HFFc6 (cell line): ENCODE data around the gene ISL1. TPM values are rescaled to one million over a fixed set of nuclear protein-coding genes. Genes with fewer than 3 reads are reported as not detected.

Experiments used
- DNase-seq: peaks from one replicate; pipeline ENCODE4 v3.0.0-alpha.2; 2018
- H3K27ac Mint-ChIP-seq: 2 replicates; pipeline ENCODE4 v1.8.0; 2020; ENCODE audit warnings: mild to moderate bottlenecking, mixed read lengths
- H3K27me3 Mint-ChIP-seq: 2 replicates; pipeline ENCODE4 v1.8.0; 2021; ENCODE audit warnings: mild to moderate bottlenecking, moderate library complexity, mixed read lengths; ENCODE audit not compliant: insufficient read depth
- H3K36me3 Mint-ChIP-seq: 2 replicates; pipeline ENCODE4 v1.8.0; 2021; ENCODE audit warnings: low read depth, mixed read lengths
- H3K4me1 Mint-ChIP-seq: 2 replicates; pipeline ENCODE4 v1.8.0; 2020; ENCODE audit warnings: low read depth, mixed read lengths
- H3K4me3 Mint-ChIP-seq: 2 replicates; pipeline ENCODE4 v1.8.0; 2020; ENCODE audit warnings: mild to moderate bottlenecking, moderate library complexity, mixed read lengths
- H3K9me3 Mint-ChIP-seq: 2 replicates; pipeline ENCODE4 v1.8.0; 2020; ENCODE audit warnings: mild to moderate bottlenecking, mixed read lengths
- long read RNA-seq: library from polyadenylated mRNA; unstranded; transcript quantifications from one replicate; pipeline ENCODE4 v2.0.0, GENCODE V29; 2019
- total RNA-seq, 6 experiments: library from RNA; stranded (reverse); fragmentation: NEBNext Ultra II Directional; extraction: Animal tissue kit (Norgen Biotek cat#: 25700); gene quantifications; 2 replicates in 1 of 6; 3 replicates in 5 of 6; pipeline ENCODE4 v1.2.3, GENCODE V29; 2021
- TF ChIP-seq, protein P1 (sequence below): fragments of 200-600 bp; sonication (generic); IDR thresholded peaks from 2 replicates; pipeline ENCODE4 v1.5.0; 2021; ENCODE audit warnings: antibody characterized with exemption, mild to moderate bottlenecking

The ISL1 gene
- 1 to 10 TPM in 2 of 6 experiments, under 1 TPM in 4; 0.48 to 4.1 (median 0.67) TPM for total RNA-seq
- long read RNA-seq, transcript ISL1-201 (6 exons, 2,459 nt): major isoform, 8 of 12 reads
- long read RNA-seq, partial matches to known transcripts: 2 of 12 reads
- long read RNA-seq, other reads (novel, unspliced or antisense): 1 of 12 reads

DNA sequence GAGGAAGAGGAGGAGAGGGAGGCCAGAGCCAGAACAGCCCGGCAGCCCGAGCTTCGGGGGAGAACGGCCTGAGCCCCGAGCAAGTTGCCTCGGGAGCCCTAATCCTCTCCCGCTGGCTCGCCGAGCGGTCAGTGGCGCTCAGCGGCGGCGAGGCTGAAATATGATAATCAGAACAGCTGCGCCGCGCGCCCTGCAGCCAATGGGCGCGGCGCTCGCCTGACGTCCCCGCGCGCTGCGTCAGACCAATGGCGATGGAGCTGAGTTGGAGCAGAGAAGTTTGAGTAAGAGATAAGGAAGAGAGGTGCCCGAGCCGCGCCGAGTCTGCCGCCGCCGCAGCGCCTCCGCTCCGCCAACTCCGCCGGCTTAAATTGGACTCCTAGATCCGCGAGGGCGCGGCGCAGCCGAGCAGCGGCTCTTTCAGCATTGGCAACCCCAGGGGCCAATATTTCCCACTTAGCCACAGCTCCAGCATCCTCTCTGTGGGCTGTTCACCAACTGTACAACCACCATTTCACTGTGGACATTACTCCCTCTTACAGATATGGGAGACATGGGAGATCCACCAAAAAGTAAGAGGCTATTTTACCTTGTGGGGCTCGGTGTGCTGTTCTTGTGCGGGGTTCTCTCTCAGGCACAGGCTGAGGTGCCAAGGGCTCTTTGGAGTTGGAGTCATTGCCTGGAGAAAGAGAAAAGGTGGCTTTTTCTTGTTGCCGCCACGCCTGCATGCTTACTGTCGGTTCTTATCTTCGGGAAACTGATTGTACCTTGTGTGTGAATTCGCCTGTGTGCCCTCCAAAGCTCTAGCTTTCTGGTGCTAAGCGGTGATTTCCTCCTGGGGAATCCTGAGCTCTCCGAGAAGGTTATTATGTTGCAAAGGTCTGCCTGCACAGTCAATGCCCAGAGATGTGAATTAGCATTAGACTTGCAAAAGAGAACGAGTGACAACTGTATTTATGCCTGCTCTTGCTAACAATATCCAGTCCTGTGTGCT, at the start of gene ISL1:
Gene ISL1 (plus strand): TSS at position 318 of the 991 bp plus-strand sequence. CDS start 224 bp downstream, at position 542.
- Mint-ChIP-seq H3K27ac (peak within 1 kb of the TSS; percentile 90), H3K9me3 (no peaks in the 10 kb centered on the region), H3K36me3 (no peaks in the 10 kb centered on the region), H3K4me1 (peaks cover 74% of the 10 kb centered on the region), H3K27me3 (peaks cover 10% of the 10 kb centered on the region), H3K4me3 (peak within 1 kb of the TSS; percentile 98)
- peak; percentile 94 for DNase-seq
- TF ChIP-seq, protein P1, sequence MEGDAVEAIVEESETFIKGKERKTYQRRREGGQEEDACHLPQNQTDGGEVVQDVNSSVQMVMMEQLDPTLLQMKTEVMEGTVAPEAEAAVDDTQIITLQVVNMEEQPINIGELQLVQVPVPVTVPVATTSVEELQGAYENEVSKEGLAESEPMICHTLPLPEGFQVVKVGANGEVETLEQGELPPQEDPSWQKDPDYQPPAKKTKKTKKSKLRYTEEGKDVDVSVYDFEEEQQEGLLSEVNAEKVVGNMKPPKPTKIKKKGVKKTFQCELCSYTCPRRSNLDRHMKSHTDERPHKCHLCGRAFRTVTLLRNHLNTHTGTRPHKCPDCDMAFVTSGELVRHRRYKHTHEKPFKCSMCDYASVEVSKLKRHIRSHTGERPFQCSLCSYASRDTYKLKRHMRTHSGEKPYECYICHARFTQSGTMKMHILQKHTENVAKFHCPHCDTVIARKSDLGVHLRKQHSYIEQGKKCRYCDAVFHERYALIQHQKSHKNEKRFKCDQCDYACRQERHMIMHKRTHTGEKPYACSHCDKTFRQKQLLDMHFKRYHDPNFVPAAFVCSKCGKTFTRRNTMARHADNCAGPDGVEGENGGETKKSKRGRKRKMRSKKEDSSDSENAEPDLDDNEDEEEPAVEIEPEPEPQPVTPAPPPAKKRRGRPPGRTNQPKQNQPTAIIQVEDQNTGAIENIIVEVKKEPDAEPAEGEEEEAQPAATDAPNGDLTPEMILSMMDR: no peak

DNA sequence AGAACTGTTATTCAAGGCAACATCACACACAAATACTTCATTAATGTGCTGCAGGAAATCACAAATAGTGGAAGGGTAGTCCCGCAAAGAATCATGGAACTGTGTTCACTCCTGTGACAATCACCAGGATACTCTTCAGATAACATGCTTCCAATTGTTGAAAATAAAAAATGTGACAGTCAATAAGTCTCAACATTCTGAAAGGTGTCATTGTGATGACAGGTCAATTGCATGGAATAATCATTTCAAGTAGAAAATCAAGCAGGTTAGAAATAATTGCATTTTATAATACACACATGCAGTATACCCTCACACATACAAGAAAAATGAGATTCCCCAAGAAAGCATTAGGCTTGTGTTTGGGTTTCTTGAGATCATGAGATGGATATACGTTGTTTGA, 46.4 kb upstream of the ISL1 start:
- DNase-seq: no peak
- no peaks in the 10 kb centered on the region for H3K4me1 Mint-ChIP-seq
- H3K9me3 Mint-ChIP-seq: peaks cover 7% of the 10 kb centered on the region; the same call in 1 of the 2 replicates
- H3K27me3 Mint-ChIP-seq: no peaks in the 10 kb centered on the region
- H3K27ac Mint-ChIP-seq: no peak overlapping the region
- no peak overlapping the region for H3K4me3 Mint-ChIP-seq
- TF ChIP-seq, protein P1: no peak
- no peaks in the 10 kb centered on the region for H3K36me3 Mint-ChIP-seq

DNA sequence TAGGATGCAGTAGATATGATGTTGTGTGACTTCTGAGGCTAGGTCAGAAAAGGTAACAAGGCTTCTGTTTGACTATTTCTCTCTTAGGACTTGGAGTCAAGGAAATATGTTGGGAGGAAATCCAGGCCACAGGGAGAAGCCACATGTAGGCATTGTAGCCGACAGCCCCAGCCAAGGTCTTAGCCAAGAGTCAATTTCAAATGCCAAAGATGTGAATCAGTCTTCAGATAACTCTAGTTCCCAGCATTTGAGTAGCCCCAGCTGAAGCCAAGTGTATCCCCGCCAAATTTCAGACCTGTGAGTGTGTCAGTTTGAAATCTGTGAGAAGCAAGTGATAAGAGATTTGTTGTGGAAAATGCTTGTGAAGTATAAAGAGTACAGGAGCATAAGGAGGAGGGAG, 38.1 kb upstream of the ISL1 start:
- H3K4me3 Mint-ChIP-seq: no peak overlapping the region
- peaks cover 3% of the 10 kb centered on the region; the same call in 1 of the 2 replicates for H3K9me3 Mint-ChIP-seq
- no peak for DNase-seq
- TF ChIP-seq, protein P1: no peak
- H3K36me3 Mint-ChIP-seq: no peaks in the 10 kb centered on the region
- H3K27me3 Mint-ChIP-seq: no peaks in the 10 kb centered on the region; the same call in 1 of the 2 replicates
- no peak overlapping the region for H3K27ac Mint-ChIP-seq
- no peaks in the 10 kb centered on the region for H3K4me1 Mint-ChIP-seq

DNA sequence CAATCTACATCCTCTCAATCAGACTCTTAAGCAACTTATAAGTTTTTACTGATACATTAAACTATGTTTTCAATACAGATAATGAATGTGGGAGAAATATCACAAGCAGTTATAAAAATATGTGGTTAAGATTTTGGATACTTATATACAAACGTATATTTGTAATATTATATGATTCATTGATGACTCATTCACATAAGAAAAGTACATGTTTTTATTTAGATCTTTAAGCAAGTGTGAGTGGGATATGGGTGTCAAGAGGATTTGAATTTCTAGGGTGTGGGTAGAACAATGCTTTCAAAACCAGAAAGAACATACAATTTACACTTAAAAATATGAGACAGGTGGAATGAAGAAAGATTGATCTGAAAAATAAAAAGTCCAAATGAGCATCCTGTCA, 36.1 kb upstream of the ISL1 start:
- H3K36me3 Mint-ChIP-seq: no peaks in the 10 kb centered on the region; the same call in 1 of the 2 replicates
- peaks cover 5% of the 10 kb centered on the region; the same call in 1 of the 2 replicates for H3K9me3 Mint-ChIP-seq
- no peak for DNase-seq
- no peak overlapping the region for H3K4me3 Mint-ChIP-seq
- no peaks in the 10 kb centered on the region for H3K4me1 Mint-ChIP-seq
- TF ChIP-seq, protein P1: no peak
- no peaks in the 10 kb centered on the region; the same call in 1 of the 2 replicates for H3K27me3 Mint-ChIP-seq
- H3K27ac Mint-ChIP-seq: no peak overlapping the region

DNA sequence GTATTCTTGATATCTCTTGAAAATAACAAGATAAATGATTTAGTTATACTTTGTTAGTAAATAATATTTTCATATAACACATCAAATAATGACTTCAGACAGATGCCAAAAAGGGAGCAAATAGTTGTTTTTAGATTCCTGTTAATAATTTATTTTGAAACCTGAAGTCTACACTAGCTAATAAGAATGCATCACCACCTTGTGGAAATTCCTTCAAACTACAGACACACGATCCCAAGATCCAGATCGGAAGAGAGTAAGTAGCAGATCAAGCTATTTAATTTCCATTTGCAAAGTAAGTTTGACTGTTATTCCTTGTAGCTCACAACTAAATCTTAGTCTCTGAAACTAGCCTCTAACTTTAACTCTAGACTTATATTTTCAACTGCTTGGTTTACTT, 35.5 kb upstream of the ISL1 start:
- Mint-ChIP-seq H3K4me3 (no peak overlapping the region), H3K9me3 (peaks cover 5% of the 10 kb centered on the region; the same call in 1 of the 2 replicates), H3K27me3 (no peaks in the 10 kb centered on the region; the same call in 1 of the 2 replicates), H3K36me3 (no peaks in the 10 kb centered on the region; the same call in 1 of the 2 replicates), H3K4me1 (no peaks in the 10 kb centered on the region), H3K27ac (no peak overlapping the region)
- DNase-seq: no peak
- TF ChIP-seq, protein P1: peak; percentile 39
